Activated T-cell treated with anti-CD3 and anti-CD28 coated beads for 1 hour (primary cell): ENCODE data around the gene MAP3K21.
A peak's percentile ranks its signal among the peaks of the same experiment; 100 is the strongest.

Source experiments
- DNase-seq: peaks from one replicate; pipeline ENCODE4 v3.0.0-alpha.2; 2020; ENCODE audit warnings: low read depth

The MAP3K21 gene

GRCh38 chr1:233327651-233328141 lies at the start of gene MAP3K21:
TSS of gene MAP3K21 (plus strand) at chr1:233327724. CDS start at chr1:233328029, 305 bp downstream.
- no peak for DNase-seq

GRCh38 chr1:233278631-233279030 lies 48.9 kb upstream of the MAP3K21 start:
- no peak for DNase-seq

- DNase-seq, result no peak
These were observed 47.6 kb upstream of the MAP3K21 start for GRCh38 chr1:233279971-233280370.

GRCh38 chr1:233281711-233282581 lies 45.6 kb upstream of the MAP3K21 start:
- no peak for DNase-seq

GRCh38 chr1:233282582-233282886 lies 45.0 kb upstream of the MAP3K21 start:
- no peak for DNase-seq

GRCh38 chr1:233289676-233290075 lies 37.8 kb upstream of the MAP3K21 start:
- no peak for DNase-seq

GRCh38 chr1:233290396-233291034 lies 37.0 kb upstream of the MAP3K21 start:
- no peak for DNase-seq

- no peak for DNase-seq
These were observed 33.7 kb upstream of the MAP3K21 start for GRCh38 chr1:233293556-233294446.

GRCh38 chr1:233294913-233295236 lies 32.6 kb upstream of the MAP3K21 start:
- DNase-seq, result peak; percentile 18

- peak; percentile 48 for DNase-seq
These were observed 32.1 kb upstream of the MAP3K21 start, which contains the start of gene PCNX2 for GRCh38 chr1:233295237-233295974. TSS of gene PCNX2 (minus strand) at chr1:233295725. CDS start at chr1:233295478, 247 bp downstream.

- no peak for DNase-seq
These were observed 31.6 kb upstream of the MAP3K21 start for GRCh38 chr1:233295975-233296322.

GRCh38 chr1:233299450-233299849 lies 28.1 kb upstream of the MAP3K21 start:
- DNase-seq, result no peak

- DNase-seq, result no peak
These were observed 27.2 kb upstream of the MAP3K21 start for GRCh38 chr1:233300326-233300725.

GRCh38 chr1:233304489-233305102 lies 22.9 kb upstream of the MAP3K21 start:
- no peak for DNase-seq

- DNase-seq, result no peak
These were observed 13.9 kb upstream of the MAP3K21 start for GRCh38 chr1:233313434-233314155.

- no peak for DNase-seq
These were observed 11.7 kb upstream of the MAP3K21 start for GRCh38 chr1:233315718-233316301.

- DNase-seq, result no peak
These were observed 11.1 kb upstream of the MAP3K21 start for GRCh38 chr1:233316473-233316872.

GRCh38 chr1:233319272-233319671 lies 8.3 kb upstream of the MAP3K21 start:
- DNase-seq, result no peak

- DNase-seq, result no peak
These were observed 7.5 kb upstream of the MAP3K21 start for GRCh38 chr1:233320023-233320422.

- no peak for DNase-seq
These were observed 3.8 kb upstream of the MAP3K21 start for GRCh38 chr1:233323718-233324117.
